ENCODE data around the gene FUT2. TPM values are rescaled to one million over a fixed set of nuclear protein-coding genes. Genes with fewer than 3 reads are reported as not detected.

Gene FUT2
- total and polyA plus RNA-seq, 2 of the 13 experiments (the other 11 are each of a cell fraction or from before 2014, with no cell fraction given), result 0.07 TPM; not detected in 1

GRCh38 chr19:48713864-48714755 lies 18.3 kb downstream of the FUT2 start (continued):
- TF ChIP-seq, protein P1, sequence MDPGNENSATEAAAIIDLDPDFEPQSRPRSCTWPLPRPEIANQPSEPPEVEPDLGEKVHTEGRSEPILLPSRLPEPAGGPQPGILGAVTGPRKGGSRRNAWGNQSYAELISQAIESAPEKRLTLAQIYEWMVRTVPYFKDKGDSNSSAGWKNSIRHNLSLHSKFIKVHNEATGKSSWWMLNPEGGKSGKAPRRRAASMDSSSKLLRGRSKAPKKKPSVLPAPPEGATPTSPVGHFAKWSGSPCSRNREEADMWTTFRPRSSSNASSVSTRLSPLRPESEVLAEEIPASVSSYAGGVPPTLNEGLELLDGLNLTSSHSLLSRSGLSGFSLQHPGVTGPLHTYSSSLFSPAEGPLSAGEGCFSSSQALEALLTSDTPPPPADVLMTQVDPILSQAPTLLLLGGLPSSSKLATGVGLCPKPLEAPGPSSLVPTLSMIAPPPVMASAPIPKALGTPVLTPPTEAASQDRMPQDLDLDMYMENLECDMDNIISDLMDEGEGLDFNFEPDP (CRISPR knock-in tag; conservative IDR thresholded peaks at IDR 0.05), result no peak
- TF ChIP-seq ARHGAP35 (CRISPR knock-in tag; IDR thresholded peaks at IDR 0.05; ENCODE audit: borderline replicate concordance), result 0 out of 2 replicates have a peak, but pooled peaks have one; percentile 36
- TF ChIP-seq, protein P2, sequence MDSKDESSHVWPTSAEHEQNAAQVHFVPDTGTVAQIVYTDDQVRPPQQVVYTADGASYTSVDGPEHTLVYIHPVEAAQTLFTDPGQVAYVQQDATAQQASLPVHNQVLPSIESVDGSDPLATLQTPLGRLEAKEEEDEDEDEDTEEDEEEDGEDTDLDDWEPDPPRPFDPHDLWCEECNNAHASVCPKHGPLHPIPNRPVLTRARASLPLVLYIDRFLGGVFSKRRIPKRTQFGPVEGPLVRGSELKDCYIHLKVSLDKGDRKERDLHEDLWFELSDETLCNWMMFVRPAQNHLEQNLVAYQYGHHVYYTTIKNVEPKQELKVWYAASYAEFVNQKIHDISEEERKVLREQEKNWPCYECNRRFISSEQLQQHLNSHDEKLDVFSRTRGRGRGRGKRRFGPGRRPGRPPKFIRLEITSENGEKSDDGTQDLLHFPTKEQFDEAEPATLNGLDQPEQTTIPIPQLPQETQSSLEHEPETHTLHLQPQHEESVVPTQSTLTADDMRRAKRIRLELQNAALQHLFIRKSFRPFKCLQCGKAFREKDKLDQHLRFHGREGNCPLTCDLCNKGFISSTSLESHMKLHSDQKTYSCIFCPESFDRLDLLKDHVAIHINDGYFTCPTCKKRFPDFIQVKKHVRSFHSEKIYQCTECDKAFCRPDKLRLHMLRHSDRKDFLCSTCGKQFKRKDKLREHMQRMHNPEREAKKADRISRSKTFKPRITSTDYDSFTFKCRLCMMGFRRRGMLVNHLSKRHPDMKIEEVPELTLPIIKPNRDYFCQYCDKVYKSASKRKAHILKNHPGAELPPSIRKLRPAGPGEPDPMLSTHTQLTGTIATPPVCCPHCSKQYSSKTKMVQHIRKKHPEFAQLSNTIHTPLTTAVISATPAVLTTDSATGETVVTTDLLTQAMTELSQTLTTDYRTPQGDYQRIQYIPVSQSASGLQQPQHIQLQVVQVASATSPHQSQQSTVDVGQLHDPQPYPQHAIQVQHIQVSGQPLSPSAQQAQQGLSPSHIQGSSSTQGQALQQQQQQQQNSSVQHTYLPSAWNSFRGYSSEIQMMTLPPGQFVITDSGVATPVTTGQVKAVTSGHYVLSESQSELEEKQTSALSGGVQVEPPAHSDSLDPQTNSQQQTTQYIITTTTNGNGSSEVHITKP (CRISPR knock-in tag; IDR thresholded peaks at IDR 0.05; ENCODE audit: low read depth), result no peak
- TF ChIP-seq, protein P3, sequence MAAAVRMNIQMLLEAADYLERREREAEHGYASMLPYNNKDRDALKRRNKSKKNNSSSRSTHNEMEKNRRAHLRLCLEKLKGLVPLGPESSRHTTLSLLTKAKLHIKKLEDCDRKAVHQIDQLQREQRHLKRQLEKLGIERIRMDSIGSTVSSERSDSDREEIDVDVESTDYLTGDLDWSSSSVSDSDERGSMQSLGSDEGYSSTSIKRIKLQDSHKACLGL (CRISPR knock-in tag; IDR thresholded peaks at IDR 0.05), result peak; percentile 65
- peak; percentile 8; the same call in 1 of the 2 replicates for TF ChIP-seq ZNF160 (CRISPR knock-in tag; IDR thresholded peaks at IDR 0.05)
- TF ChIP-seq HES4 (CRISPR knock-in tag; IDR thresholded peaks at IDR 0.05; ENCODE audit: borderline replicate concordance), result 0 out of 2 replicates have a peak, but pooled peaks have one; percentile 38
- TF ChIP-seq, protein P4, sequence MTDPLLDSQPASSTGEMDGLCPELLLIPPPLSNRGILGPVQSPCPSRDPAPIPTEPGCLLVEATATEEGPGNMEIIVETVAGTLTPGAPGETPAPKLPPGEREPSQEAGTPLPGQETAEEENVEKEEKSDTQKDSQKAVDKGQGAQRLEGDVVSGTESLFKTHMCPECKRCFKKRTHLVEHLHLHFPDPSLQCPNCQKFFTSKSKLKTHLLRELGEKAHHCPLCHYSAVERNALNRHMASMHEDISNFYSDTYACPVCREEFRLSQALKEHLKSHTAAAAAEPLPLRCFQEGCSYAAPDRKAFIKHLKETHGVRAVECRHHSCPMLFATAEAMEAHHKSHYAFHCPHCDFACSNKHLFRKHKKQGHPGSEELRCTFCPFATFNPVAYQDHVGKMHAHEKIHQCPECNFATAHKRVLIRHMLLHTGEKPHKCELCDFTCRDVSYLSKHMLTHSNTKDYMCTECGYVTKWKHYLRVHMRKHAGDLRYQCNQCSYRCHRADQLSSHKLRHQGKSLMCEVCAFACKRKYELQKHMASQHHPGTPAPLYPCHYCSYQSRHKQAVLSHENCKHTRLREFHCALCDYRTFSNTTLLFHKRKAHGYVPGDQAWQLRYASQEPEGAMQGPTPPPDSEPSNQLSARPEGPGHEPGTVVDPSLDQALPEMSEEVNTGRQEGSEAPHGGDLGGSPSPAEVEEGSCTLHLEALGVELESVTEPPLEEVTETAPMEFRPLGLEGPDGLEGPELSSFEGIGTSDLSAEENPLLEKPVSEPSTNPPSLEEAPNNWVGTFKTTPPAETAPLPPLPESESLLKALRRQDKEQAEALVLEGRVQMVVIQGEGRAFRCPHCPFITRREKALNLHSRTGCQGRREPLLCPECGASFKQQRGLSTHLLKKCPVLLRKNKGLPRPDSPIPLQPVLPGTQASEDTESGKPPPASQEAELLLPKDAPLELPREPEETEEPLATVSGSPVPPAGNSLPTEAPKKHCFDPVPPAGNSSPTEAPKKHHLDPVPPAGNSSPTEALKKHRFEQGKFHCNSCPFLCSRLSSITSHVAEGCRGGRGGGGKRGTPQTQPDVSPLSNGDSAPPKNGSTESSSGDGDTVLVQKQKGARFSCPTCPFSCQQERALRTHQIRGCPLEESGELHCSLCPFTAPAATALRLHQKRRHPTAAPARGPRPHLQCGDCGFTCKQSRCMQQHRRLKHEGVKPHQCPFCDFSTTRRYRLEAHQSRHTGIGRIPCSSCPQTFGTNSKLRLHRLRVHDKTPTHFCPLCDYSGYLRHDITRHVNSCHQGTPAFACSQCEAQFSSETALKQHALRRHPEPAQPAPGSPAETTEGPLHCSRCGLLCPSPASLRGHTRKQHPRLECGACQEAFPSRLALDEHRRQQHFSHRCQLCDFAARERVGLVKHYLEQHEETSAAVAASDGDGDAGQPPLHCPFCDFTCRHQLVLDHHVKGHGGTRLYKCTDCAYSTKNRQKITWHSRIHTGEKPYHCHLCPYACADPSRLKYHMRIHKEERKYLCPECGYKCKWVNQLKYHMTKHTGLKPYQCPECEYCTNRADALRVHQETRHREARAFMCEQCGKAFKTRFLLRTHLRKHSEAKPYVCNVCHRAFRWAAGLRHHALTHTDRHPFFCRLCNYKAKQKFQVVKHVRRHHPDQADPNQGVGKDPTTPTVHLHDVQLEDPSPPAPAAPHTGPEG (CRISPR knock-in tag; IDR thresholded peaks at IDR 0.05), result peak; percentile 22; the same call in 1 of the 2 replicates
- TF ChIP-seq JUN (CRISPR knock-in tag; IDR thresholded peaks at IDR 0.05), result 0 out of 2 replicates have a peak, but pooled peaks have one; percentile 38
- TF ChIP-seq, protein P5, sequence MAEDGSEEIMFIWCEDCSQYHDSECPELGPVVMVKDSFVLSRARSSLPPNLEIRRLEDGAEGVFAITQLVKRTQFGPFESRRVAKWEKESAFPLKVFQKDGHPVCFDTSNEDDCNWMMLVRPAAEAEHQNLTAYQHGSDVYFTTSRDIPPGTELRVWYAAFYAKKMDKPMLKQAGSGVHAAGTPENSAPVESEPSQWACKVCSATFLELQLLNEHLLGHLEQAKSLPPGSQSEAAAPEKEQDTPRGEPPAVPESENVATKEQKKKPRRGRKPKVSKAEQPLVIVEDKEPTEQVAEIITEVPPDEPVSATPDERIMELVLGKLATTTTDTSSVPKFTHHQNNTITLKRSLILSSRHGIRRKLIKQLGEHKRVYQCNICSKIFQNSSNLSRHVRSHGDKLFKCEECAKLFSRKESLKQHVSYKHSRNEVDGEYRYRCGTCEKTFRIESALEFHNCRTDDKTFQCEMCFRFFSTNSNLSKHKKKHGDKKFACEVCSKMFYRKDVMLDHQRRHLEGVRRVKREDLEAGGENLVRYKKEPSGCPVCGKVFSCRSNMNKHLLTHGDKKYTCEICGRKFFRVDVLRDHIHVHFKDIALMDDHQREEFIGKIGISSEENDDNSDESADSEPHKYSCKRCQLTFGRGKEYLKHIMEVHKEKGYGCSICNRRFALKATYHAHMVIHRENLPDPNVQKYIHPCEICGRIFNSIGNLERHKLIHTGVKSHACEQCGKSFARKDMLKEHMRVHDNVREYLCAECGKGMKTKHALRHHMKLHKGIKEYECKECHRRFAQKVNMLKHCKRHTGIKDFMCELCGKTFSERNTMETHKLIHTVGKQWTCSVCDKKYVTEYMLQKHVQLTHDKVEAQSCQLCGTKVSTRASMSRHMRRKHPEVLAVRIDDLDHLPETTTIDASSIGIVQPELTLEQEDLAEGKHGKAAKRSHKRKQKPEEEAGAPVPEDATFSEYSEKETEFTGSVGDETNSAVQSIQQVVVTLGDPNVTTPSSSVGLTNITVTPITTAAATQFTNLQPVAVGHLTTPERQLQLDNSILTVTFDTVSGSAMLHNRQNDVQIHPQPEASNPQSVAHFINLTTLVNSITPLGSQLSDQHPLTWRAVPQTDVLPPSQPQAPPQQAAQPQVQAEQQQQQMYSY (CRISPR knock-in tag; IDR thresholded peaks at IDR 0.05), result peak; percentile 72; the same call in 1 of the 2 replicates
- 0 out of 2 replicates have a peak, but pooled peaks have one; percentile 51 for TF ChIP-seq MXD3 (CRISPR knock-in tag; IDR thresholded peaks at IDR 0.05)
